ENCODE results near the gene CEP170B. TPM values are rescaled to one million over a fixed set of nuclear protein-coding genes. Genes with fewer than 3 reads are reported as not detected.
A peak's percentile ranks its signal among the peaks of the same experiment; 100 is the strongest.

CEP170B gene
- total RNA-seq (10 to 100 TPM in 8 of 9 donors, 1 to 10 TPM in 1; 2.4 to 25.1 (median 18.9) TPM), polyA plus RNA-seq (10 to 100 TPM in 2 of 3 donors, 1 to 10 TPM in 1; 2.8 to 29.4 (median 13.0) TPM)
- long read RNA-seq, donor 1 = 0 reads
- long read RNA-seq, donor 2, partial matches to known transcripts = 10 of 10 reads
- long read RNA-seq, donor 2, other reads (novel, unspliced or antisense) = 0 of 10 reads
- long read RNA-seq, donor 3 = 0 reads
- long read RNA-seq, donor 4, partial matches to known transcripts = 0 of 1 reads
- long read RNA-seq, donor 4, other reads (novel, unspliced or antisense) = 1 of 1 reads
- long read RNA-seq, donor 5, partial matches to known transcripts = 19 of 23 reads
- long read RNA-seq, donor 5, other reads (novel, unspliced or antisense) = 2 of 23 reads
- long read RNA-seq, donor 6 = 0 reads
- long read RNA-seq, donor 7 = 0 reads
- long read RNA-seq, donor 8 = 0 reads
- long read RNA-seq, donor 9 = 0 reads
- long read RNA-seq, donor 10 = 0 reads

DNA sequence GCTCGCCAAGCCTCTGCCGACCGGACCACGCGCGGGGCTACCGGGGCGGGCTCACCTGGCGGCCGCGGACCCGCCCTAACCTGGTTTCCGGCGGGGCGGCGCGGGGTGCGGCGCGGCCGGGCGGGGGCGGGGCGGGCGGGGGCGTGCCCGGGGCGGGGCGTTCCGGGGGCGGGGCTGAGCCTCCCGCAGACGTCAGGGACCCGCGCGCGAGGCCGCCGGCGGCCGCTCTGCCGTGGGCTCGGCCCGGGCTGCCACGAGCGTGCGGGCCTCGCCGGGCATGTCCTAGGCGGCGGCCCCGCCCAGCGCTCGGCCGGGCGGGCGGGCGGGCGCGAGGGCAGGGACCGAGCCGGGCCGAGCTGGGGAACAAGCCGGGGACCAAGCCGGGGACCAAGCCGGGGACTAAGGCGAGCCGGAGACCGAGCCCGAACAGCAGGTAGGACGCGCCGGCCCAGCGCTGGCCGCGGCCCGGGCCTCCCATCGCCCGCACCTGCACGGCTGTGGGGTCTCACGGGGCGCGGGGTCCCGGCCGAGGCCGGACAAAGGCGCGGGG, at the start of gene CEP170B:
CEP170B (plus strand) TSS at position 188 of the 550 bp plus-strand sequence. CDS start 3,183 bp downstream, outside the sequence.
- DNase-seq = peak in 2 of 7 donors; percentile 36 to 65

DNA sequence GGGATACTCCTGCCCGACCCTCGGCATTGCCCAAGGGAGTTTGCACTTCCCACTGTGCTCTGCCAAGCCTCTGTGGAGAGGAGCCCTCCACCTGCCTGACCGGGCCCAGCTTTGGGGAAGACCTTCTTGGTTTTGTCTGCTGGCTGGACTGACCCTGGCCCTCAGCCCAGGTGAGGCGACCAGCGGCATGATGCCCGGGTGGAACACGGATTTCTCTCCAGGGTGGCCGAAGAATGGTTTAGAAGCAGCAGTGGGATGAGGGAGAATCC, 48.5 kb upstream of the CEP170B start:
- WGBS, 4 donors = 0 to 3% (median 2%) methylated on average over 6 to 8 of the region's 8 CpGs
- H3K27ac ChIP-seq = peak overlapping the region; percentile 78 to 95 (median 92)
- no peaks in the 10 kb centered on the region for H3K27me3 ChIP-seq
- H3K4me3 ChIP-seq = peak overlapping the region; percentile 31 to 83 (median 67)
- H3K9me3 ChIP-seq (replicated peaks in 1 of 3) = no peaks in the 10 kb centered on the region
- H3K4me1 ChIP-seq (replicated peaks in 1 of 2) = peaks cover 8 to 20% of the 10 kb centered on the region in 2 donors
- no peaks in the 10 kb centered on the region for H3K36me3 ChIP-seq (replicated peaks in 1 of 2)
- intact Hi-C loops (cut with DNase I) = no loop called here
- TF ChIP-seq, protein P1, sequence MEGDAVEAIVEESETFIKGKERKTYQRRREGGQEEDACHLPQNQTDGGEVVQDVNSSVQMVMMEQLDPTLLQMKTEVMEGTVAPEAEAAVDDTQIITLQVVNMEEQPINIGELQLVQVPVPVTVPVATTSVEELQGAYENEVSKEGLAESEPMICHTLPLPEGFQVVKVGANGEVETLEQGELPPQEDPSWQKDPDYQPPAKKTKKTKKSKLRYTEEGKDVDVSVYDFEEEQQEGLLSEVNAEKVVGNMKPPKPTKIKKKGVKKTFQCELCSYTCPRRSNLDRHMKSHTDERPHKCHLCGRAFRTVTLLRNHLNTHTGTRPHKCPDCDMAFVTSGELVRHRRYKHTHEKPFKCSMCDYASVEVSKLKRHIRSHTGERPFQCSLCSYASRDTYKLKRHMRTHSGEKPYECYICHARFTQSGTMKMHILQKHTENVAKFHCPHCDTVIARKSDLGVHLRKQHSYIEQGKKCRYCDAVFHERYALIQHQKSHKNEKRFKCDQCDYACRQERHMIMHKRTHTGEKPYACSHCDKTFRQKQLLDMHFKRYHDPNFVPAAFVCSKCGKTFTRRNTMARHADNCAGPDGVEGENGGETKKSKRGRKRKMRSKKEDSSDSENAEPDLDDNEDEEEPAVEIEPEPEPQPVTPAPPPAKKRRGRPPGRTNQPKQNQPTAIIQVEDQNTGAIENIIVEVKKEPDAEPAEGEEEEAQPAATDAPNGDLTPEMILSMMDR (IDR thresholded peaks at IDR 0.05) = no peak
- TF ChIP-seq POLR2A (IDR thresholded peaks at IDR 0.05) = no peak
- DNase-seq = peak in 3 of 7 donors; percentile 23 to 46 (median 35)

More for the DNA sequence above, at the start of gene CEP170B:
- intact Hi-C loops (cut with DNase I) = no loop called here
- Histone ChIP-seq H3K27me3 (no peaks in the 10 kb centered on the region), H3K4me3 (peak within 1 kb of the TSS in 2 of 4 donors; percentile 49 to 94), H3K4me1 (replicated peaks in 1 of 2) (peaks cover 11 to 29% of the 10 kb centered on the region in 2 donors), H3K36me3 (replicated peaks in 1 of 2) (no peaks in the 10 kb centered on the region), H3K9me3 (replicated peaks in 1 of 3) (no peaks in the 10 kb centered on the region), H3K27ac (peak within 1 kb of the TSS in 3 of 5 donors; percentile 52 to 89 (median 68))
- 0 to 1% methylated on average over 24 to 88 of the region's 88 CpGs; no CpG with 5 or more reads in 2 of the 4 donors for WGBS, 4 donors
- TF ChIP-seq POLR2A (IDR thresholded peaks at IDR 0.05) = no peak
- TF ChIP-seq, protein P1 (IDR thresholded peaks at IDR 0.05) = no peak

DNA sequence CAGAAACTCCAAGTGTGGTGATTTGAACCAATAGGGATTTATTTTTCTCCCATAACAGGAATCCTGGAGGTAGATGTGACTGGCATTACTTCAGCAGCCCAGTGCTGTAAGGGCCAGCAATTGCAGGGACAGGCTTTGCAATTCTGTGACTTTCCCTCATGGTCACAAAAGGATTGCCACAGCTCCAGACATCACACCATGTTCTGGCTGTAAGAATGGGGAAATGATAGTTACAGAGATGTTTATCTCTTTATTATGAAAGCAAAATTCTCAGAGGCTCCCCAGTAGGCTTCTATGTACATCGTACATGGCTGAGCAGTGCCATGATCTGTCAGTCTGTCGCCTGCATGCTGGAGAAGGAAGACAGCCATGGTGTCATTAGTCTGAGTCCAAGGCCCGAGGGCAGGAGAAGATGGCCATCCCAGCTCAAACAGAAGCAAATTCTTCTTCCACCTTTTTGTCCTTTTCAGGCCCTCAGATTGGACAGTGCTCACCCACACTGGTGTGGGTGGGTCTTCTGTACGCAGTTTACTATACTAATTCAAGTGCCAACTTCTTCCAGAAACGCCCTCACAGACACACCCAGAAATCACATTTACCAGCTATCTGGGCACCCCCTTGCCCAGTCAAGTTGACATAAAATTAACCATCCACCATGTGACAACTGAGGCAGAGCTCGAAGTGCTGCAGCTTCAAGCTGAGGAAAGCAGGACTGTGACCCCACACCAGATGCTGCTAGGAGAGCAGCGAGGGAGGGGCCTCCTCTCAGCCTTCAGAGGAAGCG, 46.9 kb upstream of the CEP170B start:
- Histone ChIP-seq H3K36me3 (replicated peaks in 1 of 2) (no peaks in the 10 kb centered on the region), H3K4me1 (replicated peaks in 1 of 2) (peaks cover 8 to 20% of the 10 kb centered on the region in 2 donors), H3K9me3 (replicated peaks in 1 of 3) (no peaks in the 10 kb centered on the region), H3K4me3 (no peak overlapping the region), H3K27me3 (no peaks in the 10 kb centered on the region), H3K27ac (no peak overlapping the region)
- TF ChIP-seq, protein P1 (IDR thresholded peaks at IDR 0.05) = no peak
- TF ChIP-seq POLR2A (IDR thresholded peaks at IDR 0.05) = no peak
- 96 to 97% (median 97%) methylated on average over 6 to 8 of the region's 8 CpGs for WGBS, 4 donors
- peak in 2 of 7 donors; percentile 5 to 20 for DNase-seq
- intact Hi-C loops (cut with DNase I) = no loop called here

DNA sequence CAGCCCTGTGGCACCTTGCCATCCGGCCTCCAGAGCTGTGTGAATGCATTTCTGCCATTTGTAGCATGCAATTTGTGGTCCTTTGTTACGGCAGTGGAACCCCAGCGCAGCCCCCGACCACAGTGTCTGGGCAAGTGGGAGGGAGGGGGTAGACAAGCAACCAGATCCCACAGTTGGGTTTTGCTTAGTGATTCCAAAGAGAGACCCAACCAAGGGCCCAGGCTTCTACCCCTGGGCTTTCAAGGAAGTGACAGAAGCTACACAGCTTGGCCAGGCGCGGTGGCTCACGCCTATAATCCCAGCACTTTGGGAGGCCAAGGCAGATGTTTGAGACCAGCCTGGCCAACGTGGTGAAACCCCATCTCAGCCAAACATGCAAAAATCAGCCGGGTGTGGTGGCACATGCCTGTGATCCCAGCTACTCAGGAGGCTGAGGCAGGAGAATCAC, 46.3 kb upstream of the CEP170B start:
- Histone ChIP-seq H3K9me3 (replicated peaks in 1 of 3) (no peaks in the 10 kb centered on the region), H3K4me3 (no peak overlapping the region), H3K27me3 (no peaks in the 10 kb centered on the region), H3K27ac (no peak overlapping the region), H3K4me1 (replicated peaks in 1 of 2) (peaks cover 8 to 20% of the 10 kb centered on the region in 2 donors), H3K36me3 (replicated peaks in 1 of 2) (no peaks in the 10 kb centered on the region)
- 88 to 92% (median 92%) methylated on average over 8 to 9 of the region's 9 CpGs; no CpG with 5 or more reads in 1 of the 4 donors for WGBS, 4 donors
- DNase-seq = peak in 3 of 7 donors; percentile 7 to 51 (median 11)
- TF ChIP-seq POLR2A (IDR thresholded peaks at IDR 0.05) = no peak
- TF ChIP-seq, protein P1 (IDR thresholded peaks at IDR 0.05) = no peak
- intact Hi-C loops (cut with DNase I) = no loop called here
